Right hindlimb (tissue), 1 donor: ENCODE data around the gene RIPOR3.
"Not testable (repeated sequence)": the region's sequence is repeated elsewhere in the genome, so short reads cannot be mapped to it uniquely, and the experiment has no call there.

Experiments used
- DNase-seq: peaks from one replicate; pipeline ENCODE4 v3.0.0-alpha.2; 2018

Gene RIPOR3

DNA sequence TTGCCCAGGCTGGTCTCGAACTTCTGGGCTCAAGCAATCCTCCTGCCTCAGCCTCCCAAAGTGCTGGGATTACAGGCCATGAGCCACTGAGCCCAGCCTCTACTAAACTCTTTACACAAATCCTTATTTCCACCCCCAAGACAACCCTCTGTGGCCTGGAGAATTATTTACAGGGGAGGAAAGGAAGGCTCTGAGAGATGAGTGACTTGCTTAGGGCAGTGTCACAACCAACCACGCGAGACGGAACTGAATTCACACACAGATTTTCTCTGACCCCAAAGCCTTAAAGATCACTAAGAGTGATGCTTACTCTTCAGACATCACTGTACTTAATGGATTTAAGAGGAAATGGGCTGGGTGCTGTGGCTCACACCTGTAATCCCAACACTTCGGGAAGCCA lies 86.2 kb downstream of the RIPOR3 start:
- DNase-seq: no peak

- no peak for DNase-seq
Observed at GRCh38 chr20:50604451-50604850, 86.9 kb downstream of the RIPOR3 start.

- no peak for DNase-seq
Observed at GRCh38 chr20:50602432-50603088, 88.8 kb downstream of the RIPOR3 start.

GRCh38 chr20:50601511-50602431 lies 89.6 kb downstream of the RIPOR3 start:
- no peak for DNase-seq

DNA sequence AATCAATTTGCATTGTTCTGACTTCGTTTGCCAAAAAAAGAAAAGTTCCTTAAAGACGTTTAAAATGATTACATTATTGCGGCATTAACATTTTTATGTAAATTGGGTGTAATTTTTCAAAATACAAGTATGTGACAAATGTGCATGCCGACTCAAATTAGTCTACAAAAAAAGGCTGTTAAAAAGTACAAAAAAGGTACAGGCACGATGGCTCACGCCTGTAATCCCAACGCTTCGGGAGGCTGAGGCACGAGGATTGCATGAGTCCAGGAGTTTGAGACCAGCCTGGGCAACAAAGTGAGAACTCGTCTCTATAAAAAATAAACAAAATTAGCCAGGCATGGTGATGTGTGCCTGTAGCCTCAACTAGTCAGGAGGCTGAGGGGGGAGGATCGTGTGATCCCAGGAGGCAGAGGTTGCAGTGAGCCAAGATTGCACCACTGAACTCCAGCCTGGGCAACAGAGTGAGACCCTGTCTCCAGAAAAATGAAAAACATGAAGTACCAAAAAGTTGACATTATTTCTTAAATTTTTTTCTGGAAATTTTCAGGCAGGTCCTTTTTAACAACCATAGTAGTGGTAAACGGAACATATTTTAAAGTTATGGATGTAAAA lies 91.0 kb downstream of the RIPOR3 start:
- no peak for DNase-seq

GRCh38 chr20:50598768-50599167 lies 92.6 kb downstream of the RIPOR3 start:
- DNase-seq: not testable (repeated sequence)

DNA sequence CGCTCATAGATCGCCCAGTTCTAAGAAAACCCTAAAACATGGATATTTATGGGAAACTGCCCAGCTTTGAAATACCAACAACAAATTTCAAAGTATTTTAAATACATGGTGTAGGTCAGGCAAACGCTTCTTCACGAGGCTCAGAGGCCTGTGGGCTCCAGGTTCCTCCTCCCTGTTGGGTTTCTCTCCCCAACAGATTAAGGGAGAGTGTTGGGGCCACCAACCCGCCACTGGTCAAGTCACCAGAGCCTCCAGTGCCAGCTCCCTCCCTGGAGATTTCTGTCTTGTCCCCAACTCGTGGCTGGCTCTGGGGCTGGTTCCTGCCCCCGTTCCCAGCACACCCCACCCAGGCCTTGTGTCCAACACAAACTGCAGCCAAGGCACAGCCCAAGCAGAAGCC lies 93.3 kb downstream of the RIPOR3 start:
- no peak for DNase-seq

DNA sequence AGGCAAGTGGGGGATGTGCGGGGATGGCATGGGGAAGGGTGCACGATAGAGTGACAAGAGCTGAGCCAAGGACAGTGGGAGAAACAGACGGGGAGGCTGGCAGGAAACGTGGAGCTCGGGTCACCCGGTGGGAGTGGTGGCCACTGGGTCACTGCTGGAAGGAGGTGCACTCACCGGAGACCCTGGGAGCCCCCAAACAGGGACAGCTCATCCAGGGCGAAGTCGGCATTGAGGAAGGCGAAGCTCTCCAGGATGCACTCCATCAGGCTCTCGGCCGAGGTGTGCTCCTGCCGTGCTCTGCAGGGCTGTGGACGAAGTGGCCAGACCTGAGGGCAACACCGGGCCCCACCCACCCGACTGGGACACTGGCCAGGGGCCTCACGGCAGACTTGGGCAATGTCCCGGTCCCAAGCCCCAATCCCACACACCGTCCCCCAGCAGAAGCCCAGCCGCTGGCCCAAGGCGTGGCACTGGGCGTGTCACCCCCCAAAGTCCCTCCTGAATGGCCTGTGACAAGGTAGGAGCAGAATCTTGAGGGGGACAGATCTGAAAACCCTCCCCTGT lies 93.9 kb downstream of the RIPOR3 start:
- DNase-seq: no peak

- DNase-seq: no peak
Observed at GRCh38 chr20:50596694-50597021, 94.7 kb downstream of the RIPOR3 start.

DNA sequence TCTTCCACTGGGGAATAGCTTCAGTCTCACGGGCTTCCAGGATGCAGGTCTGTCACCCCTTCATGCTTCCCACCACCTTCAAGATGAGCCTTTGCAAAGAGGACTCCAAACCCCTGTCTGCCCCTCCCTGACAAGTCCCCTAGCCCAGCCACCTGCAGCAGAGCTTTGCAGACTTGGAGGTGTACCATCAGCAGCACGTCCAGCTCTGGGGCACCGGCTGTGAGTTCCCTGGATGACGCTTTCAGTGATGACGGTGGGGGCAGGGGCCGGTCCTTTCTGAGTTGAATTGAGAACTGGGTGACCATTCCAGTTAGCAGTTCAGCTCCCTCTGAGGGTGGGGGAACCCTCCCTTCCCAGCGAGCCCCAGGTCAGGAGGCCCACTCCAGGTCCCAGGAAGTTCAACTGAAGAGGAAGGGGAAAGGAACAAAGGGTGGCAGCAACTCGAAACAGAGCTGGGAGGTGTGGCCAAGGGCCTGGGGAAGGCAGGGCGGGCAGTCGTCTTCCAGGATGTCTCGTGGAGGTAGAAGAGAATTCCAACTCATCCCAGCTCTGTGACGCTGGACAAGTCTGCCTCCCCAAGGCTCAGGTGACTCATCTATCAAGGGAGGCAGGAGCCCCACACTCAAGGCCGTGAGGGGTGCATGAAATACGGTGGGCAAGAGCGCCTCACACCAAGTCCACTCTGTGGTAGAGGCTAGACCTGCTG lies 95.2 kb downstream of the RIPOR3 start:
- no peak for DNase-seq

DNA sequence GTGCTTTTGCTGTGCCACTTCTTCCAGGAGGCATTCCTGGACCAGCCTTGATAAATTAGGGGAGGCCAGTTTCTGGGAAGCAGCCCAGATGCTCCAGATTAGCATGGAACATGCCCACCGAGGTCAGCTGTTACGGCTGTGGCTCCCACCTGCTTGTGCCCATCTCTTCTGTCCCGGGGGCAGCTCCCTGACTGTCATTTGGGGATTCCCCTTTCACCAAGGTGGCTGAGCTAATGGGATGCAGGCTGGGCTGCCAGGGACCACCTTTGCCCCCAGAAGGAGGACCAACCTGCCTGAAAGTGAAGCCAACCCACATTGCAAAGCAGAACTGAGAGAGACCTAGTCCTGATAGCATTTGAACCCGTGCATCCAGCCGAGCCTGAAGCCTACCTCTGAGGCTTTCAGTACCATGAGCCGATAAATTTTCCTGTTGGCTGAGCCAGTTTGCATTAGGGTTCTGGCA lies 95.9 kb downstream of the RIPOR3 start:
- DNase-seq: peak; percentile 52

DNA sequence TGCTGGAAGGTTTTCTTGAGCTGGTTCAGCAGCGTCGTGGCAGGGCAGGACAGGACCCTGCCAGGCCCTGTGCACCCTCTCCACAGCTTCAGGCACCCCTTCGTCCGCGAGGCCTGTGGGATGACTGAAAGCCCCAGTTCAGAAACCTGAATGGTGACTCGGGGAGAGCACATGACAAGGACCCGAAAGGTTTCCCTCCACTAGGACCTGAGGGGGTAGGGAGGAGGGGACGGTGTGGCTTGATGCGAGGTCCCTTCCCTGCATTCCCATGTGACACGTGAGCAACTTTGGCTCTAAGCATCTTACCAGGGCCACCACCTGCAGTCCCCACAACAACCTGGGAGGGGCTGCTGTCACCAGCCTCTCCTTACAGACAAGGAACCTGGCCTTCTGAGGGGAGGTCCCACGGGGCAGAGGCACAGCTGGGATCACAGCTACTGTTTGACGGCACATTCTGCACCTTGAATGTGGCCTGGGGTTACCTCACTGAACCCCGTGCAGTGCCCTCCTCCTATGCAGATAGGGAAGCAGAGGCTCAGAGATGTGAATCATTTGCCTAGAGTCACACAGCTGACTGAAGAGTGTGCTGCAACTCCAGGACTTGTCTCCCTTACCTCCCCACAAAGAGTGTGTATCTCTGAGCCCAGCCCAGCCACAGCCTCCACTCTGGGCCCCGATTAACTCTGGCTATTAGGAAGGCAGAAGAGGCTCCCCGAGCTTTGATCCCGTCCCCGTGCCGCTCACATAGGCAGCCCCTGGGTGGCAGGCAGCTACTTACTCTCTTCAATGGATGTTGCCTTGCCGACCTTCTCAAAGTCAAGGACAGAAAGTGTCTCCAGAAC lies 96.5 kb downstream of the RIPOR3 start:
- DNase-seq: no peak

DNA sequence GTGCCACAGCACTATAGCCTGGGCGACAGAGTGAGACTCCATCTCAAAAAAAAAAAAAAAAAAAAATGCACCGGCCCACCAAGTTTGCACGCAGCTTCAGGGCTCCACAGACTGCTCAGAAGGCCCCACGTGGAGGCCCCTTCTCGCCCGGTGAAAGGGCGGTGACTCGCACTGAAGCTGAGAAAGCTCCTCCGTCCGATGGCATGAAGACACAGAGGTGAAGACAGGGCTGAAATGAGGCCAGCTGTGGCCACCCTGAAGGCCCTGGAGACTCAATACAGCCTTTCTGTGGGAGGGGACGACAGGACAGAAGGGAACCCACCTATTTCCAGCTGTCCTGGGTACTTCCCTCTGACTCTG lies 97.1 kb downstream of the RIPOR3 start:
- no peak for DNase-seq

DNA sequence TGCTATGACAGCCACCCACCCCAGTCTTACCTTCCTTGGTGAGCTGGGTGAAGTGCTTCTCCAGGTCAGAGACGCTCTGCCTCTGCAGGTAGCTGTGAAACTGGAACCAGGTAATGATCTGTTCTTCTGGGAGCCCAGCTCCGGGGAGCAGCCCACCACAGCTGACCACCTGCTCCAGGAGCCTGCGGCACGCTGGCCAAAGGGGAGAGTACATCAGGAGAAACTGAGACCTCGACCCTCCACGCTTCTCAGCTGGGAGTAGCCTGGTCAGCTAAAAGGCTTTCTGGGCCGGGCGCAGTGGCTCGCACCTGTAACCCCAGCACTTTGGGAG lies 98.4 kb downstream of the RIPOR3 start:
- no peak for DNase-seq

- DNase-seq: peak; percentile 42
Observed at GRCh38 chr20:50592282-50593004, 98.9 kb downstream of the RIPOR3 start.

DNA sequence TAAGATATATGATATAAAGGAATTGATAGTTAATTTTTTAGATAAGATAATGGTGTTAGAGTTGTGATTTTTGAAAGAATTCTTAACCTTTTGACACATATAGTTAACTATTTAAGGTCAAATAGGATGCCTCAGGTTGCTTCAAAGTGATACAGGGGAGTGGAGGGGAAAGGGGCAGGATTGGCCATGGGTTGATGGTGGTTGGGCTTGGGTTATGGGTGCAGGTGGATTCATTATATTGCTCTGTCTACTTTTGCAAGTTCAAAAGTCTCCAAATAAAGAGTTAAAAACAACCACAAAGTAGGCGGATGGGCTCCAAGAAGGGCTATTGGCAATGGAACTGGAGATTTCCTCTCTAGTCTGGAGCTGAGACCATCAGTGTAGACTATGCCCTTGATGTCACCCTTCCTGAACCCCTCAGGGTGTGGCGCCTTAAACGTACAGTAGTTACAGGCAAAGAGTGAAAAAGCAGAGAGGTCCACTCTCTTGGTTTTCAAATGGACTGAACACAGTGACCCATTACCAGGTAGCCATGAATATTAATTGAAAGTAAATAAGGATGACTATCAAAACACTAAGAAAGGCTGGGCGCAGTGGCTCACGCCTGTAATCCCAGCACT lies 100.0 kb downstream of the RIPOR3 start:
- DNase-seq: no peak

DNA sequence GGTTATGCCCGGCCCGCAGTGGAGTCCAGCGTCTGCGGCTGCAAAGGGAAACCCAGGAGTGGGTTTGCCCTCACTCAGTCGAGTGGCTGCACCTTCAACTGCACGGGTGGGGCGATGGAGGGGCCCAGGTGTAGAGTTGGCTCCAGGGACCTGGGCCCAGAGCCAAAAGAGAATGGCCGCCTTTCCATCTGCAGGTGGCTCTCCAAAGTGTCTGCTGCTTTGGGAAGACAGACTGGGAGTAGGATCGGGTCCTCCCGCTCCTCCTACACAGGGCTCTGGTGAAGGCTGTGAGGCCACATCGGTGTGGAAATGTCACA lies 101.0 kb downstream of the RIPOR3 start:
- DNase-seq: no peak

DNA sequence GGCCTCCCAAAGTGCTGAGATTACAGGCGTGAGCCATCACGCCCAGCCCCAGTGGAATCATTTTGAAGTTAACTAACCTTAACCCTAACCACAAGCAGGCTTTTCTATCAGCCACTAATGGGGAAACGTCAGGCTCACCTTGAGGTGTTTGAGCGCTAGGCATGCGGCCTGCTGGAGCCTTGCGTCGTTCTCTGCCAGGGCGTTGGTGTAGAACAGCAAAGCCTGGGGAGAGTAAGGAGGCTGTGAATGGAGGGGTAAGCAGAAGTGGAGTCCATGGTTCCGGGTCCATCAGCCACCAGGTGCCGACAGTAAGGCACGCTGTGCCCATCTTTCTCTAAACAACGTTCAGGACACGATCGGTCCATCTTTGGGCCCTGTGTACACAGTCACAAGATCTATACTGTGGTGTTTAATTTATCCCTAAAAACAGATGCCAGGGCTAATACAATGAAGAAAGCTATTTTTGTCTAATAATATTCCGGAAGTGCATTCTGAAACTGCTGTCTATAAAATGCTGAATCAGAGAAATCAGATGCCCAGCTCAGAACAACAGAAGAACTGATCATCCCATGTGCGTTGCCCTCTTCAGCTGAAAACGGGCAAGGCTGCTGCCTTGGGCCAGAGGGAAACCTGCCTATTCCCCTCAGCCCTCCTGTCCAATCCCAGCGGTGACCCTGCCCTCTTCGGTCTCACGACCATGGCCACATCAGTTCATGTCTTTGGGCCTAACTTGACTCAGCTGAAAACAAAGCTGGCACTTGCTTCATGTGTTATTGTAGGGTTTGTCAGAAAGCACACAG lies 101.6 kb downstream of the RIPOR3 start:
- DNase-seq: no peak

GRCh38 chr20:50588034-50588736 lies 103.2 kb downstream of the RIPOR3 start:
- peak; percentile 56 for DNase-seq
